Measurements from ENCODE around the gene CDK4.

The CDK4 gene

GRCh38 chr12:57771236-57771872 is 19.2 kb upstream of the CDK4 start:
- peak; percentile 51 for DNase-seq

GRCh38 chr12:57770734-57771133 is 18.6 kb upstream of the CDK4 start:
- no peak for DNase-seq

- DNase-seq = no peak
Observed at GRCh38 chr12:57769594-57769993, 17.5 kb upstream of the CDK4 start.

- no peak for DNase-seq
Observed at GRCh38 chr12:57767876-57768275, 15.8 kb upstream of the CDK4 start.

- DNase-seq = no peak
Observed at GRCh38 chr12:57767305-57767698, 15.2 kb upstream of the CDK4 start.

GRCh38 chr12:57766464-57767304 is 14.6 kb upstream of the CDK4 start, which contains the start of gene CYP27B1:
Gene CYP27B1 (minus strand): TSS chr12:57767078. CDS start chr12:57767041, 37 bp downstream.
- DNase-seq = no peak

GRCh38 chr12:57765698-57766463 is 13.8 kb upstream of the CDK4 start:
- no peak for DNase-seq

GRCh38 chr12:57765003-57765697 is 13.0 kb upstream of the CDK4 start:
- no peak for DNase-seq

GRCh38 chr12:57764662-57765002 is 12.5 kb upstream of the CDK4 start:
- no peak for DNase-seq

GRCh38 chr12:57763881-57764661 is 12.0 kb upstream of the CDK4 start:
- DNase-seq = no peak

GRCh38 chr12:57762463-57762862 is 10.4 kb upstream of the CDK4 start:
- no peak for DNase-seq

GRCh38 chr12:57761391-57761998 is 9.4 kb upstream of the CDK4 start:
- no peak for DNase-seq

GRCh38 chr12:57760347-57760982 is 8.4 kb upstream of the CDK4 start:
- no peak for DNase-seq

GRCh38 chr12:57759360-57759980 is 7.4 kb upstream of the CDK4 start:
- DNase-seq = no peak

- DNase-seq = no peak
Observed at GRCh38 chr12:57758552-57759359, 6.6 kb upstream of the CDK4 start.

- no peak for DNase-seq
Observed at GRCh38 chr12:57757771-57758170, 5.7 kb upstream of the CDK4 start.

GRCh38 chr12:57756406-57757341 is 4.6 kb upstream of the CDK4 start:
- DNase-seq = no peak

- no peak for DNase-seq
Observed at GRCh38 chr12:57755454-57756372, 3.6 kb upstream of the CDK4 start.
